ENCODE measurements around the gene INAFM2. TPM values are rescaled to one million over a fixed set of nuclear protein-coding genes. Genes with fewer than 3 reads are reported as not detected.

INAFM2 gene
- polyA plus RNA-seq, 3 donors, result 5.1 to 19.6 (median 8.3) TPM

- Histone ChIP-seq H3K27me3 (ENCODE audit: control insufficient read depth in 2 of 2, insufficient read depth in 2 of 2, low read length in 2 of 2) (peaks cover 4 to 10% of the 10 kb centered on the region in 2 donors), H3K79me2 (ENCODE audit: insufficient read depth, low read length) (peaks cover 18% of the 10 kb centered on the region), H3K36me3 (replicated peaks in 1 of 2; ENCODE audit: control insufficient read depth in 1 of 2, insufficient read depth in 2 of 2, low read length in 2 of 2) (no peaks in the 10 kb centered on the region), H3K9me3 (replicated peaks in 1 of 2; ENCODE audit: control insufficient read depth in 1 of 2, insufficient read depth in 1 of 2, low read length in 2 of 2) (no peaks in the 10 kb centered on the region), H2AFZ (ENCODE audit: insufficient read depth, low read depth, low read length, poor library complexity, severe bottlenecking) (no peak overlapping the region), H3K27ac (ENCODE audit: low read depth in 1 of 2, low read length in 2 of 2) (no peak overlapping the region), H4K20me1 (ENCODE audit: insufficient read depth, low read length) (peaks cover 4% of the 10 kb centered on the region), H3K9ac (ENCODE audit: insufficient read depth, low read length, poor library complexity, severe bottlenecking) (no peak overlapping the region), H3K4me1 (ENCODE audit: control insufficient read depth in 1 of 2, insufficient read depth in 2 of 2, low read length in 2 of 2) (peaks cover 30 to 37% of the 10 kb centered on the region in 2 donors), H3K4me3 (replicated peaks in 1 of 3; ENCODE audit: low read depth in 2 of 3, low read length in 3 of 3) (no peak overlapping the region), H3K4me2 (replicated peaks; ENCODE audit: extremely low read depth, low read length, poor library complexity, severe bottlenecking) (no peak overlapping the region)
- DNase-seq, result no peak
- H3K4me1 Mint-ChIP-seq, result peaks cover 40% of the 10 kb centered on the region
- peaks cover 15 to 21% (median 16%) of the 10 kb centered on the region in 3 donors for H3K27me3 Mint-ChIP-seq (ENCODE audit: low read depth in 3 of 3)
- no peak for TF ChIP-seq CTCF (IDR thresholded peaks at IDR 0.05)
- H3K36me3 Mint-ChIP-seq, result peaks cover 0 to 2% of the 10 kb centered on the region in 2 donors
- intact Hi-C loops (cut with micrococcal nuclease), result loop anchor here (5.0 kb wide), 1 partner anchor 35 kb away; no protein-coding TSS in a partner anchor
- no peak overlapping the region for H3K27ac Mint-ChIP-seq
- whole genome bisulfite sequencing (ENCODE audit: insufficient coverage), result 95% methylated on average over 8 of the region's 10 CpGs
- no peak overlapping the region for H3K4me3 Mint-ChIP-seq
- H3K9me3 Mint-ChIP-seq, result no peaks in the 10 kb centered on the region
These were observed 10.9 kb upstream of the INAFM2 start for GRCh38 chr15:40312370-40313158.

DNA sequence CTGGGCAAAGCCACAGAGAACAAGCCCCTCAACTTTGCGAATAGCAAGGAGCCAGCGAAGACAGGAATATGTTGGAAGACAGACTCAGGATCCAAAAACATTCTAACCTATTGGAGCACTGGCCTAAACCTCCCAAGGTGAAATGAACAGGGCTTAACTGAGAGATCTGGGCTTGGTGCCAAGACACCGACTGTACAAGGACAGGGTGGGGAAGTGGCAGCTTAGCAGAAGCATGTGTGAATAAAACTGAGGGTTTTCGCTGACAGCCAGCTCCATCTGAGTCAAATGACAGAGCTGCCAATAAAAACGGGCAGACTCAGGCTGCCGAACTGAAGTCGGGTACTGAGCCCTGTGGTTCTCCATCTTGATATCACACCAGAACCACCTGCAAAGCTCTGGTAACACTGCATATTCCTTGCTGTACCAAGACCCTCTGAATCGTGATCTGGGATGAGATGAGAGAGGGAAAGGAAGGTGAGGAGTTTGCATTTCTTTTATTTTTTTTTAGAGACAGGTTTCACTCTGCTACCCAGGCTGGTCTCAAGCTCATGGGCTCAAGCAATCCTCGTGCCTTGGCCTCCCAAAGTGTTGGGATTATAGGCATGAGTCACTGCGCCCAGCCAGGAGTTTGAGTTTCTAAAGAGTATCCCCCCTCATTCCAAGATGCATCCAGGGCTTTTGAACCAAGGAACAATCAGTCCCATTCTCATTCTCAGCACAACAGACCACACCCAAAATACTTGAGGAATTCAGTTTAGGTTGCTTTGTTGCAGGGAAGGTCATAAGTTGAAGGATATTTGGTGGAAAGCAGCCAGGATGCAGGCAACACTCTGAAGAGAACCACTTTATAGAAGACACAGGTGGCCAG is 9.7 kb upstream of the INAFM2 start:
- no peak overlapping the region for H3K9ac ChIP-seq (ENCODE audit: insufficient read depth, low read length, poor library complexity, severe bottlenecking)
- H3K27me3 ChIP-seq (ENCODE audit: control insufficient read depth in 2 of 2, insufficient read depth in 2 of 2, low read length in 2 of 2), result peaks cover 4 to 10% of the 10 kb centered on the region in 2 donors
- H3K4me2 ChIP-seq (replicated peaks; ENCODE audit: extremely low read depth, low read length, poor library complexity, severe bottlenecking), result peak overlapping the region; percentile 3
- Mint-ChIP-seq H3K4me3 (peak overlapping the region in 1 of 2 donors; percentile 59), H3K36me3 (peaks cover 0 to 2% of the 10 kb centered on the region in 2 donors), H3K27ac (peak overlapping the region in 4 of 7 donors; percentile 35 to 83 (median 75)), H3K4me1 (peaks cover 35% of the 10 kb centered on the region), H3K27me3 (ENCODE audit: low read depth in 3 of 3) (peaks cover 15 to 21% (median 16%) of the 10 kb centered on the region in 3 donors), H3K9me3 (no peaks in the 10 kb centered on the region)
- peaks cover 4% of the 10 kb centered on the region for H4K20me1 ChIP-seq (ENCODE audit: insufficient read depth, low read length)
- DNase-seq, result peak; percentile 59 to 68 (median 64)
- H2AFZ ChIP-seq (ENCODE audit: insufficient read depth, low read depth, low read length, poor library complexity, severe bottlenecking), result no peak overlapping the region
- H3K4me1 ChIP-seq (ENCODE audit: control insufficient read depth in 1 of 2, insufficient read depth in 2 of 2, low read length in 2 of 2), result peaks cover 28% of the 10 kb centered on the region in 2 donors
- H3K36me3 ChIP-seq (replicated peaks in 1 of 2; ENCODE audit: control insufficient read depth in 1 of 2, insufficient read depth in 2 of 2, low read length in 2 of 2), result no peaks in the 10 kb centered on the region
- H3K27ac ChIP-seq (ENCODE audit: low read depth in 1 of 2, low read length in 2 of 2), result no peak overlapping the region
- no peak overlapping the region for H3K4me3 ChIP-seq (replicated peaks in 1 of 3; ENCODE audit: low read depth in 2 of 3, low read length in 3 of 3)
- peaks cover 10% of the 10 kb centered on the region for H3K79me2 ChIP-seq (ENCODE audit: insufficient read depth, low read length)
- intact Hi-C loops (cut with micrococcal nuclease), result loop anchor here (5.0 kb wide), 1 partner anchor 36 kb away; no protein-coding TSS in a partner anchor
- H3K9me3 ChIP-seq (replicated peaks in 1 of 2; ENCODE audit: control insufficient read depth in 1 of 2, insufficient read depth in 1 of 2, low read length in 2 of 2), result no peaks in the 10 kb centered on the region
- 29% methylated on average over 9 of the region's 10 CpGs for WGBS (ENCODE audit: insufficient coverage)
- TF ChIP-seq CTCF (IDR thresholded peaks at IDR 0.05), result no peak

Data from CD14-positive monocyte (primary cell).